ENCODE data around the gene OBP2A.

Gene OBP2A

DNA sequence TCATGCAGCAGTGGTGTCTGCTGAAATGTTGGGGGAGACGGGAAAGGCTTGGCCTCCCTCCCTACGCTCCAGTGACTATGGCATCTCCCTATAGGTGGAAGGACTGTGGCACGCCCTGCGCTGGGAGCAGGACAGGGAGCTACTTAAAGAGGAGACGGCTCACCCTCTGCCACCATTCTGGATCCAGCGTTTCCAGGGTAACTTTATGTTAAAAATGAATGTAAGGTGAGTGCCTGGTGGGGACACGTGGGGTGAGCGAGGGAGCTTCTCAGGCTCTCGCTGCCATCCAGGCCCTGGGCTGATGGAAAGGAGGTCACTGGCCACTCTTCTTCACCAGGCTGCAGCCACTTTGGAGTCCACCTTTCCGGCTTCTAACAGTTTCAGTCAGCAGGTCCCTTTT lies 31.3 kb downstream of the OBP2A start:
- no peak overlapping the region for H3K4me3 ChIP-seq (replicated peaks in 1 of 2; ENCODE audit: low read depth in 2 of 2, low read length in 2 of 2)

DNA sequence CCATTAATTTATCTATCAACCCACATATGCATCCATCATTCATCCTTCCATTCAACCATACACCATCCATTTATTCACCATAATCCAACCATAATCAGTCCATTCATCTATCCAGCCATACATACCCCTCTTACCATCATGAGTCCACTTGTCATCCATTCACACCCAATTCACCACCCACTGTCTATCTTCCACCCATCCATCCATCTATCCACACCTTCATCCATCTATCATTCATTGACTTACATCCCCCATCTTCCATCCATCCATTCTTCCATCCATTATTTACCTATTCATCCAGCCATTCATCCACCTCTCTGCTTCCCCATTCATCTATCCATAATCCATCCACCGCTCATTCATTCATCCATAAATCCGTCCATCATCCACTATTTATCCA lies 33.4 kb downstream of the OBP2A start:
- TF ChIP-seq, protein P1, sequence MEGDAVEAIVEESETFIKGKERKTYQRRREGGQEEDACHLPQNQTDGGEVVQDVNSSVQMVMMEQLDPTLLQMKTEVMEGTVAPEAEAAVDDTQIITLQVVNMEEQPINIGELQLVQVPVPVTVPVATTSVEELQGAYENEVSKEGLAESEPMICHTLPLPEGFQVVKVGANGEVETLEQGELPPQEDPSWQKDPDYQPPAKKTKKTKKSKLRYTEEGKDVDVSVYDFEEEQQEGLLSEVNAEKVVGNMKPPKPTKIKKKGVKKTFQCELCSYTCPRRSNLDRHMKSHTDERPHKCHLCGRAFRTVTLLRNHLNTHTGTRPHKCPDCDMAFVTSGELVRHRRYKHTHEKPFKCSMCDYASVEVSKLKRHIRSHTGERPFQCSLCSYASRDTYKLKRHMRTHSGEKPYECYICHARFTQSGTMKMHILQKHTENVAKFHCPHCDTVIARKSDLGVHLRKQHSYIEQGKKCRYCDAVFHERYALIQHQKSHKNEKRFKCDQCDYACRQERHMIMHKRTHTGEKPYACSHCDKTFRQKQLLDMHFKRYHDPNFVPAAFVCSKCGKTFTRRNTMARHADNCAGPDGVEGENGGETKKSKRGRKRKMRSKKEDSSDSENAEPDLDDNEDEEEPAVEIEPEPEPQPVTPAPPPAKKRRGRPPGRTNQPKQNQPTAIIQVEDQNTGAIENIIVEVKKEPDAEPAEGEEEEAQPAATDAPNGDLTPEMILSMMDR (IDR thresholded peaks at IDR 0.05; ENCODE audit: low read depth, low read length), result no peak
- no peak overlapping the region for H3K4me3 ChIP-seq (replicated peaks in 1 of 2; ENCODE audit: low read depth in 2 of 2, low read length in 2 of 2)
- no peak for DNase-seq (ENCODE audit: low read depth in 2 of 2)

More for the DNA sequence above, 31.3 kb downstream of the OBP2A start:
- no peak for DNase-seq (ENCODE audit: low read depth in 2 of 2)
- TF ChIP-seq, protein P1 (IDR thresholded peaks at IDR 0.05; ENCODE audit: low read depth, low read length), result no peak

DNA sequence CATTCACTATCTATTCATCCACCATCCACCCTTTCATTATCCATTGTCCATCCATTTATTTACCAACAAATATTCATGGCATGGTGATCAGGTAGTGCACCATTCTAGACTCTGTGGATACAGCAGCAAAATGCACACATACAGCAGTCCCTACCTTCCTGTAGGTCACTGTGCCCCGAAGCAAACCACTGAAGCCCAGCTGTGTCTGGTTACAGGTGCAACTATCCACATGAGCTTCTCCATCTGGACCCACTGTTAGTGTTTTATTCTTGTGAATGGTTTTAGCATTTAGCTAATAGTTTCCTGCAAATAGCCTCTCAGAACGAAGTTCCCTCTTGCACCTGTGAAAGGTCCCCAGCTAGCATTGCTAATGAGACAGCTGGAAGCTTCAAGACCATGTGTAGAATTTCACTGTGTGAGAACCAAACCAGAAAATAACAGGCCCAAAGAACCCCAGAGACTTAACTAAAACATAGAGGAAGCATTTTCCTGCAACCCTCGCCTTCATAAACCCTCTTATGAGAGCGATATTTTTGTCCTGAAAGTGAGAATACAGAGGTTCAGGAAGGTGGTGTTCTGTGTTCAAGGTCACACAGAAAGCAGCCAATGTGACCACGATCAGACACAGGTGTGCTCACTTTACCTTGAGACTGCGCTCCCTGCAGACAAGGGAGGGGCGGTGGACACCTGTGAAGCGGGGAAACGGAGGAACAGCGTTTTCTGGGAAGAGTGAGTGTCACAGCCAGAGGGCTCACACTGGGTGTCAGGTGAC lies 34.1 kb downstream of the OBP2A start:
- H3K4me3 ChIP-seq (replicated peaks in 1 of 2; ENCODE audit: low read depth in 2 of 2, low read length in 2 of 2), result no peak overlapping the region
- TF ChIP-seq, protein P1 (IDR thresholded peaks at IDR 0.05; ENCODE audit: low read depth, low read length), result no peak
- no peak for DNase-seq (ENCODE audit: low read depth in 2 of 2)

DNA sequence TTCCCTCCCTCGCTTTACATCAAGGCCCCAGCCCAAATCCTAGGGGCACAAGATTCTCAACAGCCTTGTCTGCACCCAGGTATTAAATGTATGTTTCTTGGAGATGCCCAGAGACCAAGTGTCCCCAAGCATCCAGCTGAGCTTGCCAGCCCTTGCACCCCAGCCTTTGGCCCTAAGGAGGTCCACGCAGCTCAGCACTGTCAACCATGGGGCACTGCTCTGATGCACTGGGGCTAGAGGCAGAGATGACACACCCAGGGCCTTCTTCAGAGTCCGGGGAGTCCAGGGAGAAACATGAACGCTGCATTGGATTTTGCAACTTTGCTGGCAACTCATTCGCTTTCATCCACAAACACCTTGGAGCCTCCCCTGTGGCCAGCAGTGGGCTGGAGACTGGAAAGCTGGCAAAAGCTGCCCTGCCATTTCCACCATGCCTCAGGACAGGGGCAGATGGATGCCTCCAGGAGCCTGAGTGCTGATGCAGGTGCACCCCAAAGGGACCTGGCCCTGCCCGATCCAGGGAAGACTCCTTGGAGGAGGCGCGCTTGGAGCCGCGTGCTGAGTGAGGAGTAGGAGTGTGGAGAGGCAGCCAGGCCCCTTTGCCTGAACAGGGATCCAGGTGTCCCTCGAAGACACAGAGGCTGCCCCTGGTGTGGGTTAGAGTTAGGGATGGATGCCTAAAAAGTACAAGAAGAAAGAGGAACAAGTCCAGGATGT lies 34.9 kb downstream of the OBP2A start:
- no peak for DNase-seq (ENCODE audit: low read depth in 2 of 2)
- H3K4me3 ChIP-seq (replicated peaks in 1 of 2; ENCODE audit: low read depth in 2 of 2, low read length in 2 of 2), result no peak overlapping the region
- TF ChIP-seq, protein P1 (IDR thresholded peaks at IDR 0.05; ENCODE audit: low read depth, low read length), result no peak

DNA sequence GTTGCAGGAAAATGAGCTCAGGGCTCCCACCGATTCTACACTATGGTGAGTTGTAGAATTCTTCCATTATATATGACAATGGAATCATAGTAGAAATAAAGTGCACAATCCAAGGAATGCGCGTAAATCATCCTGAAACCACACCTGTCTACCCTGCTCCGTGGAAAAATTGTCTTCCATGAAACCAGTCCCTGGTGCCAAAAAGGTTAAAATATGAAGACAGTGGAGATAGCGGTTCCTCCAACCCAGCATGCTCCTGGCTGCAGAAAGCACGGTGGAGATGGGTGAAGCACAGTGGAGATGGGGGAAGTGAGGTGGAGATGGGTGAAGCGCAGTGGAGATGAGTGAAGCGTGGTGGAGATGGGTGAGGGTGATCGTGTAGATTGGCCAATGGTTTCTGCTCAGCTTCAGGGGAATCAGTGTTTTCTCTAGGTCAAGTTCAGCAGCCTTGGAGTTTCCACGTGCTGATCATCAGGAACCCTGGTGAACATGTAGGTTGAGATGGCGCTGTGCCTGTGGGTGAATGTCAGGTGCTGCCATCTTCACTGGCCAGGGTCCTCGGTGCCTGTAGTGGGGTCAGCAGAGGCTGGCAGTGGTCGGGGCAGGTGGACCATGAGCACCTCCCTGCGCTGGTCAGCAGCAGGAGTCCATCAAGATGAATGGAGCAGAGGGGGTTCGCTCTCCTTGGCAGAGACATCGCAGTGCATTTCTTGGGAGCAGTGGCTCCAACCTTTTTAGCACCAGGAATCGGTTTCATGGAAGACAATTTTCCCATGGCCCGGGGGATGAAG lies 35.9 kb downstream of the OBP2A start:
- DNase-seq (ENCODE audit: low read depth in 2 of 2), result no peak
- TF ChIP-seq, protein P1 (IDR thresholded peaks at IDR 0.05; ENCODE audit: low read depth, low read length), result no peak
- no peak overlapping the region for H3K4me3 ChIP-seq (replicated peaks in 1 of 2; ENCODE audit: low read depth in 2 of 2, low read length in 2 of 2)

DNA sequence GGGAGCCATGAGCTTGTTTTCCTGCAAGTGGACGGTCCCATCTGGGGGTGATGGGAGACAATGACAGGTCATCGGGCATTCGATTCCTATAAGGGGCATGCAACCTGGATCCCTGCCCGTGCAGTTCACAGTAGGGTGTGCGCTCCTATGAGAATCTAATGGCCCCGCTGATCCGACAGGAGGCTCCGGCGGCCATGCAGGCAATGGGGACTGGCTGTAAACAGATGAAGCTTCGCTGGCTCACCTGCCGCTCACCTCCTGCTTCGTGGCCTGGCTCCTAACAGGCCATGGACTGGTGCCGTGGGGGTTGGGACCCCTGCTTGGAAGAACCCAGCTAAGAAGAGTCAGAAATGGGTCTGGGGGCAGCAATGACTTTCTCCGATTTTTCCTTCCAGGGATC lies 36.6 kb downstream of the OBP2A start:
- H3K4me3 ChIP-seq (replicated peaks in 1 of 2; ENCODE audit: low read depth in 2 of 2, low read length in 2 of 2), result no peak overlapping the region
- DNase-seq (ENCODE audit: low read depth in 2 of 2), result no peak
- TF ChIP-seq, protein P1 (IDR thresholded peaks at IDR 0.05; ENCODE audit: low read depth, low read length), result no peak

Measured in cardiac fibroblast (primary cell).